Hematopoietic multipotent progenitor cell treated with erythropoietin and hydrocortisone succinate and interleukin-3 and kit ligand, for 6 days (in vitro differentiated cells): ENCODE measurements around the gene KDELR3.

Experiments used
- DNase-seq: peaks from one replicate; pipeline ENCODE4 v3.0.0-alpha.2; 2015

KDELR3 gene

GRCh38 chr22:38484244-38484643 is 16.3 kb downstream of the KDELR3 start:
- DNase-seq, result no peak

GRCh38 chr22:38485783-38486182 is 17.9 kb downstream of the KDELR3 start:
- DNase-seq, result no peak

- no peak for DNase-seq
Measured at GRCh38 chr22:38487946-38488345, 20.1 kb downstream of the KDELR3 start.

GRCh38 chr22:38489142-38489541 is 21.2 kb downstream of the KDELR3 start:
- DNase-seq, result no peak

GRCh38 chr22:38489561-38490145 is 21.8 kb downstream of the KDELR3 start:
- no peak for DNase-seq

- peak; percentile 40 for DNase-seq
Measured at GRCh38 chr22:38490475-38490874, 22.6 kb downstream of the KDELR3 start.

GRCh38 chr22:38490915-38491314 is 23.0 kb downstream of the KDELR3 start:
- DNase-seq, result peak; percentile 59

- DNase-seq, result no peak
Measured at GRCh38 chr22:38491707-38492348, 23.9 kb downstream of the KDELR3 start.

GRCh38 chr22:38494498-38494897 is 26.6 kb downstream of the KDELR3 start:
- DNase-seq, result no peak

- DNase-seq, result no peak
Measured at GRCh38 chr22:38494939-38495338, 27.0 kb downstream of the KDELR3 start.

- no peak for DNase-seq
Measured at GRCh38 chr22:38497869-38498268, 30.0 kb downstream of the KDELR3 start.

GRCh38 chr22:38501797-38502672 is 34.1 kb downstream of the KDELR3 start:
- no peak for DNase-seq

GRCh38 chr22:38503021-38503420 is 35.1 kb downstream of the KDELR3 start:
- no peak for DNase-seq

GRCh38 chr22:38504731-38505540 is 37.0 kb downstream of the KDELR3 start:
- DNase-seq, result peak; percentile 82

GRCh38 chr22:38505541-38506117 is 37.7 kb downstream of the KDELR3 start:
- peak; percentile 71 for DNase-seq

- DNase-seq, result peak; percentile 99
Measured at GRCh38 chr22:38506118-38506962, 38.4 kb downstream of the KDELR3 start, which contains the start of gene DDX17. DDX17 (minus strand) TSS chr22:38506311.

- DNase-seq, result no peak
Measured at GRCh38 chr22:38510416-38510970, 42.6 kb downstream of the KDELR3 start.

- DNase-seq, result peak; percentile 69
Measured at GRCh38 chr22:38513063-38513462, 45.2 kb downstream of the KDELR3 start.

GRCh38 chr22:38518620-38519019 is 50.7 kb downstream of the KDELR3 start:
- DNase-seq, result no peak

- no peak for DNase-seq
Measured at GRCh38 chr22:38519453-38520250, 51.8 kb downstream of the KDELR3 start.
